Mesenchymal stem cell (in vitro differentiated cells and primary cell): ENCODE data around the gene EXOSC10. TPM values are rescaled to one million over a fixed set of nuclear protein-coding genes. Genes with fewer than 3 reads are reported as not detected.

Source experiments
- DNase-seq: peaks from one replicate; pipeline ENCODE4 v3.0.0-alpha.2; 2013
- H2AFZ ChIP-seq: one replicate; pipeline ENCODE4 v1.6.1; 2013; ENCODE audit warnings: low read depth, mild to moderate bottlenecking, control low read depth, inconsistent platforms, low read length, moderate library complexity
- H2AK5ac ChIP-seq: 2 replicates; pipeline ENCODE4 v1.6.1; 2013; ENCODE audit warnings: low read length, moderate library complexity, mild to moderate bottlenecking, inconsistent platforms; ENCODE audit not compliant: severe bottlenecking
- H2BK120ac ChIP-seq: one replicate; pipeline ENCODE4 v1.6.1; 2013; ENCODE audit warnings: low read depth, mild to moderate bottlenecking, inconsistent platforms, low read length, moderate library complexity
- H2BK12ac ChIP-seq, 2 experiments: one replicate each; pipeline ENCODE4 v1.6.1; 2013; ENCODE audit warnings: inconsistent platforms in 2 of 2, low read length in 2 of 2, mild to moderate bottlenecking in 2 of 2, moderate library complexity in 2 of 2, control low read depth in 1 of 2
- H2BK15ac ChIP-seq: one replicate; pipeline ENCODE4 v1.6.1; 2013; ENCODE audit warnings: mild to moderate bottlenecking, low read depth, inconsistent platforms; ENCODE audit not compliant: poor library complexity, severe bottlenecking
- H2BK5ac ChIP-seq: 2 replicates; pipeline ENCODE4 v1.6.1; 2013; ENCODE audit warnings: low read depth, mild to moderate bottlenecking, low read length, control low read depth, inconsistent platforms; ENCODE audit not compliant: poor library complexity, severe bottlenecking
- H3K14ac ChIP-seq, 2 experiments: one replicate each; pipeline ENCODE4 v1.6.1; 2013; ENCODE audit warnings: inconsistent platforms in 2 of 2, low read length in 2 of 2, control low read depth in 1 of 2, mild to moderate bottlenecking in 1 of 2, moderate library complexity in 1 of 2
- H3K18ac ChIP-seq, 2 experiments: one replicate each; pipeline ENCODE4 v1.6.1; 2013; ENCODE audit warnings: inconsistent platforms in 2 of 2, low read length in 2 of 2, control low read depth in 1 of 2, low read depth in 1 of 2, mild to moderate bottlenecking in 1 of 2
- H3K23ac ChIP-seq, 2 experiments: one replicate each; pipeline ENCODE4 v1.6.1; 2013; ENCODE audit warnings: inconsistent platforms in 2 of 2, low read length in 2 of 2, mild to moderate bottlenecking in 2 of 2, moderate library complexity in 2 of 2, control low read depth in 1 of 2
- H3K27ac ChIP-seq: 2 replicates; pipeline ENCODE4 v1.5.1; 2013; ENCODE audit warnings: mild to moderate bottlenecking, moderate library complexity, low read length, control low read depth, inconsistent platforms; ENCODE audit not compliant: poor library complexity, severe bottlenecking
- H3K27me3 ChIP-seq, 2 experiments: 2 replicates each; pipeline versions ENCODE4 v1.6.1 to v1.7.0; 2013; ENCODE audit warnings: low read length in 2 of 2, mild to moderate bottlenecking in 2 of 2, moderate library complexity in 2 of 2, control low read depth in 1 of 2, inconsistent platforms in 1 of 2; ENCODE audit not compliant: control insufficient read depth in 1 of 2, insufficient read depth in 1 of 2
- H3K36me3 ChIP-seq, 2 experiments: 2 replicates each; pipeline versions ENCODE4 v1.6.1 to v1.7.0; 2013; ENCODE audit warnings: low read length in 2 of 2, control low read depth in 1 of 2, inconsistent platforms in 1 of 2, low read depth in 1 of 2, mild to moderate bottlenecking in 1 of 2; ENCODE audit not compliant: insufficient read depth in 2 of 2, control insufficient read depth in 1 of 2
- H3K4ac ChIP-seq, 2 experiments: one replicate each; pipeline ENCODE4 v1.6.1; 2013; ENCODE audit warnings: inconsistent platforms in 2 of 2, low read length in 2 of 2, mild to moderate bottlenecking in 2 of 2, moderate library complexity in 2 of 2, control low read depth in 1 of 2, low read depth in 1 of 2
- H3K4me1 ChIP-seq: 2 replicates; pipeline ENCODE4 v1.6.1; 2013; ENCODE audit warnings: low read depth, low read length, control low read depth; ENCODE audit not compliant: control insufficient read depth, insufficient read depth
- H3K4me2 ChIP-seq: 2 replicates; pipeline ENCODE4 v1.6.1; 2013; ENCODE audit warnings: low read length, mild to moderate bottlenecking, inconsistent platforms; ENCODE audit not compliant: poor library complexity, severe bottlenecking
- H3K4me3 ChIP-seq, 2 experiments: 2 replicates each; pipeline versions ENCODE4 v1.5.1 to v1.7.0; 2013; ENCODE audit warnings: low read length in 2 of 2, mild to moderate bottlenecking in 2 of 2, control low read depth in 1 of 2, low read depth in 1 of 2; ENCODE audit not compliant: insufficient read depth in 1 of 2
- H3K79me1 ChIP-seq: replicated peaks from 2 replicates; pipeline ENCODE4 v1.6.1; 2013; ENCODE audit warnings: mild to moderate bottlenecking, control low read depth, low read length, inconsistent platforms; ENCODE audit not compliant: poor library complexity, severe bottlenecking
- H3K9ac ChIP-seq: 2 replicates; pipeline ENCODE4 v1.7.0; 2013; ENCODE audit warnings: mild to moderate bottlenecking, low read length, moderate library complexity
- H3K9me3 ChIP-seq: 2 replicates; pipeline ENCODE4 v1.7.0; 2013; ENCODE audit warnings: mild to moderate bottlenecking, low read length; ENCODE audit not compliant: control insufficient read depth
- H4K8ac ChIP-seq: one replicate; pipeline ENCODE4 v1.6.1; 2013; ENCODE audit warnings: inconsistent platforms, mild to moderate bottlenecking, low read length, moderate library complexity
- H4K91ac ChIP-seq: one replicate; pipeline ENCODE4 v1.6.1; 2013; ENCODE audit warnings: mild to moderate bottlenecking, low read length, inconsistent platforms
- WGBS: methylation state at CpG from one replicate; pipeline ENCODE4 v1.1.7; 2013; ENCODE audit warnings: mixed read lengths; 5-methylcytosine and 5-hydroxymethylcytosine counted together
- polyA plus RNA-seq, 2 experiments: library from polyadenylated mRNA; stranded (reverse); fragments of 200-250 nt; gene quantifications; one replicate each; pipeline ENCODE4 v1.2.3, GENCODE V29; 2013

EXOSC10 gene
- polyA plus RNA-seq (2013, experiment 1 of 2), result 46.0 TPM
- polyA plus RNA-seq (2013, experiment 2 of 2), result 42.0 TPM

- Histone ChIP-seq H3K9ac (peak within 1 kb of the TSS; percentile 99), H3K4me3 (peak within 1 kb of the TSS; percentile 98 to 99), H2BK12ac (no peak within 1 kb of the TSS), H3K36me3 (peaks cover 25 to 28% of the 10 kb centered on the region in 2 experiments), H4K8ac (peak within 1 kb of the TSS; percentile 98), H3K4ac (peak within 1 kb of the TSS; percentile 57 to 96), H3K4me1 (peaks cover 4% of the 10 kb centered on the region), H3K4me2 (peak within 1 kb of the TSS; percentile 89), H3K18ac (peak within 1 kb of the TSS; percentile 89 to 92), H4K91ac (peak within 1 kb of the TSS; percentile 86), H2BK15ac (peak within 1 kb of the TSS; percentile 63), H2AFZ (peak within 1 kb of the TSS; percentile 65), H3K14ac (peak within 1 kb of the TSS in 1 of 2 experiments; percentile 86), H2BK120ac (peak within 1 kb of the TSS; percentile 84), H3K79me1 (peaks cover 21% of the 10 kb centered on the region), H2AK5ac (peak within 1 kb of the TSS; percentile 97), H3K27ac (peak within 1 kb of the TSS; percentile 24), H3K23ac (peak within 1 kb of the TSS in 1 of 2 experiments; percentile 71), H3K27me3 (no peaks in the 10 kb centered on the region), H2BK5ac (no peak within 1 kb of the TSS), H3K9me3 (no peaks in the 10 kb centered on the region)
- peak; percentile 89 for DNase-seq
- 1% methylated on average over 61 of the region's 78 CpGs for WGBS
Observed at GRCh38 chr1:11099310-11100148, at the start of gene EXOSC10. EXOSC10 (minus strand) TSS chr1:11099869; CDS start chr1:11099831, 38 bp downstream.

- Histone ChIP-seq H3K4me3 (no peak overlapping the region), H3K79me1 (peaks cover 3% of the 10 kb centered on the region), H3K36me3 (peaks cover 35 to 72% of the 10 kb centered on the region in 2 experiments), H2AK5ac (no peak overlapping the region), H3K4me2 (no peak overlapping the region), H4K91ac (no peak overlapping the region), H3K9ac (no peak overlapping the region), H4K8ac (no peak overlapping the region), H2BK15ac (no peak overlapping the region), H3K23ac (no peak overlapping the region), H3K4me1 (peaks cover 1% of the 10 kb centered on the region), H3K27ac (no peak overlapping the region), H2BK12ac (no peak overlapping the region), H3K14ac (no peak overlapping the region), H3K27me3 (no peaks in the 10 kb centered on the region), H3K18ac (no peak overlapping the region), H3K9me3 (no peaks in the 10 kb centered on the region), H2BK5ac (no peak overlapping the region), H2BK120ac (no peak overlapping the region), H3K4ac (no peak overlapping the region), H2AFZ (no peak overlapping the region)
- 98% methylated on average over 4 of the region's 4 CpGs for WGBS
- no peak for DNase-seq
Observed at GRCh38 chr1:11147197-11147770, 47.6 kb upstream of the EXOSC10 start.

GRCh38 chr1:11145741-11146140 is 46.1 kb upstream of the EXOSC10 start:
- Histone ChIP-seq H2AFZ (no peak overlapping the region), H3K9ac (no peak overlapping the region), H2BK5ac (no peak overlapping the region), H4K8ac (no peak overlapping the region), H3K23ac (no peak overlapping the region), H3K9me3 (no peaks in the 10 kb centered on the region), H3K4ac (no peak overlapping the region), H2BK12ac (no peak overlapping the region), H3K27me3 (no peaks in the 10 kb centered on the region), H3K36me3 (peaks cover 34 to 75% of the 10 kb centered on the region in 2 experiments), H3K18ac (no peak overlapping the region), H2BK15ac (no peak overlapping the region), H3K4me2 (no peak overlapping the region), H3K4me1 (no peaks in the 10 kb centered on the region), H2AK5ac (no peak overlapping the region), H3K27ac (no peak overlapping the region), H3K14ac (no peak overlapping the region), H3K79me1 (no peaks in the 10 kb centered on the region), H3K4me3 (no peak overlapping the region), H4K91ac (no peak overlapping the region), H2BK120ac (no peak overlapping the region)
- WGBS, result 93% methylated on average over 4 of the region's 6 CpGs
- DNase-seq, result no peak

- no peak overlapping the region for H3K18ac ChIP-seq
- no peaks in the 10 kb centered on the region for H3K4me1 ChIP-seq
- no peak overlapping the region for H4K8ac ChIP-seq
- H3K23ac ChIP-seq, result no peak overlapping the region
- no peak overlapping the region for H3K4me2 ChIP-seq
- H3K9me3 ChIP-seq, result no peaks in the 10 kb centered on the region
- DNase-seq, result no peak
- no peak overlapping the region for H2AK5ac ChIP-seq
- no peak overlapping the region for H2BK5ac ChIP-seq
- H3K79me1 ChIP-seq, result peaks cover 3% of the 10 kb centered on the region
- no peak overlapping the region for H2BK15ac ChIP-seq
- no peak overlapping the region for H4K91ac ChIP-seq
- no peak overlapping the region for H3K27ac ChIP-seq
- H3K4ac ChIP-seq, result no peak overlapping the region
- H3K27me3 ChIP-seq, result no peaks in the 10 kb centered on the region
- 83% methylated on average over 10 of the region's 12 CpGs for WGBS
- no peak overlapping the region for H2BK12ac ChIP-seq
- no peak overlapping the region for H2BK120ac ChIP-seq
- H3K4me3 ChIP-seq, result no peak overlapping the region
- H2AFZ ChIP-seq, result no peak overlapping the region
- H3K14ac ChIP-seq, result no peak overlapping the region
- peaks cover 38 to 69% of the 10 kb centered on the region in 2 experiments for H3K36me3 ChIP-seq
- no peak overlapping the region for H3K9ac ChIP-seq
Observed at GRCh38 chr1:11144570-11145256, 45.0 kb upstream of the EXOSC10 start.
